B cell (primary cell): Measurements from ENCODE around the gene ATP8B1.

Source experiments
- EZH2 ChIP-seq: IDR thresholded peaks from 2 replicates; pipeline ENCODE4 v1.6.1; 2012; ENCODE audit warnings: borderline replicate concordance, low read depth, mild to moderate bottlenecking, moderate library complexity, low read length; ENCODE audit not compliant: insufficient read depth, poor library complexity, severe bottlenecking
- TF ChIP-seq, protein P1 (sequence below): fragments of 200-600 bp; IDR thresholded peaks from one replicate; pipeline ENCODE4 v1.8.0; 2022; ENCODE audit warnings: antibody characterized with exemption, mild to moderate bottlenecking

DNA sequence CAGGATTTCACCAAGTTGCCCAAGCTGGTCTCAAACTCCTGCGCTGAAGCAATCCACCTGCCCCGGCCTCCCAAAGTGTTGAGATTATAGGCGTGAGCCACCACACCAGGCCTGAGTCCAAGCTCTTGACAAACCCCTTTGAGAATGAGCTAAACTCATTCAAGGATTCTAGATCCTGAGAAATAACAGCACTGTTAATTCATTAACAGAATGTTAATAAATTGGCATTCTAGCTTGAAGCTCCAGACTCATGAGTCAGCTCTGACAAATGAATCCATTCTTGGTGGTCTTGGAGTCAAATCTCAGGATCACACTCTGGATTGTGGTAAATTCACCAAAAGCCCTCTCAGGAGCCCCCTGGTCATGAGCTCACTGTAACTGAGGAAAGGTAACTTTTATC, 183.2 kb downstream of the ATP8B1 start:
- TF ChIP-seq, protein P1, sequence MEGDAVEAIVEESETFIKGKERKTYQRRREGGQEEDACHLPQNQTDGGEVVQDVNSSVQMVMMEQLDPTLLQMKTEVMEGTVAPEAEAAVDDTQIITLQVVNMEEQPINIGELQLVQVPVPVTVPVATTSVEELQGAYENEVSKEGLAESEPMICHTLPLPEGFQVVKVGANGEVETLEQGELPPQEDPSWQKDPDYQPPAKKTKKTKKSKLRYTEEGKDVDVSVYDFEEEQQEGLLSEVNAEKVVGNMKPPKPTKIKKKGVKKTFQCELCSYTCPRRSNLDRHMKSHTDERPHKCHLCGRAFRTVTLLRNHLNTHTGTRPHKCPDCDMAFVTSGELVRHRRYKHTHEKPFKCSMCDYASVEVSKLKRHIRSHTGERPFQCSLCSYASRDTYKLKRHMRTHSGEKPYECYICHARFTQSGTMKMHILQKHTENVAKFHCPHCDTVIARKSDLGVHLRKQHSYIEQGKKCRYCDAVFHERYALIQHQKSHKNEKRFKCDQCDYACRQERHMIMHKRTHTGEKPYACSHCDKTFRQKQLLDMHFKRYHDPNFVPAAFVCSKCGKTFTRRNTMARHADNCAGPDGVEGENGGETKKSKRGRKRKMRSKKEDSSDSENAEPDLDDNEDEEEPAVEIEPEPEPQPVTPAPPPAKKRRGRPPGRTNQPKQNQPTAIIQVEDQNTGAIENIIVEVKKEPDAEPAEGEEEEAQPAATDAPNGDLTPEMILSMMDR: no peak
- no peak for TF ChIP-seq EZH2
